GM12878 (cell line): ENCODE results near the gene MBD2. TPM values are rescaled to one million over a fixed set of nuclear protein-coding genes. Genes with fewer than 3 reads are reported as not detected.

Experiments
- ATAC-seq: fragments of 200-7000 bp; cut with Tn5 transposase; 3 replicates; pipeline ENCODE4 v1.9.1; 2020; ENCODE audit warnings: mild to moderate bottlenecking, moderate library complexity
- BruUV-seq: library from RNA; stranded (reverse); fragments of 400-500 nt; replicated peaks from 2 replicates; lab custom pipeline; 2021; lab: Mats Ljungman, UMichigan
- CTCF ChIA-PET: fragments of 300-600 bp; sonication (Branson Sonifier 250); formaldehyde crosslinking; extraction: SDS; loops from one replicate; lab custom pipeline; 2021; ENCODE audit warnings: inconsistent platforms; lab: Yijun Ruan, JAX
- POLR2A ChIA-PET: fragments of 350-600 bp; formaldehyde crosslinking; extraction: SDS; loops from one replicate; lab custom pipeline; 2021; ENCODE audit warnings: inconsistent platforms; lab: Charles Lee
- RAD21 ChIA-PET: fragments of 300-600 bp; sonication (Branson Sonifier 250); formaldehyde crosslinking; loops from one replicate; lab custom pipeline; 2023; ENCODE audit warnings: antibody characterized with exemption; ENCODE audit not compliant: unreplicated experiment; lab: Charles Lee
- SMC1A ChIA-PET: fragments of 300-600 bp; sonication (Branson Sonifier 250); formaldehyde crosslinking; loops from one replicate; lab custom pipeline; 2023; ENCODE audit not compliant: unreplicated experiment, uncharacterized antibody; lab: Charles Lee
- DNase-seq: peaks from one replicate; pipeline ENCODE4 v3.0.0-alpha.2; 2011; ENCODE audit warnings: low read depth, low spot score
- FAIRE-seq: peaks from 3 replicates; lab custom pipeline; 2011; peaks lifted over from hg19 to GRCh38; lab: Jason Lieb, UNC
- H2AFZ ChIP-seq: 2 replicates; pipeline ENCODE4 v1.6.0; 2011; ENCODE audit warnings: low read depth, low read length, control low read depth; ENCODE audit not compliant: control insufficient read depth
- H3K27ac ChIP-seq: 2 replicates; pipeline ENCODE4 v1.5.1; 2011; ENCODE audit warnings: control low read depth; ENCODE audit not compliant: control insufficient read depth, insufficient read depth
- H3K27me3 ChIP-seq, 2 experiments: replicated peaks in 1 of 2; 2 replicates each; pipeline versions ENCODE4 v1.6.0 to v1.6.1; 2011; ENCODE audit warnings: low read length in 1 of 2; ENCODE audit not compliant: control insufficient read depth in 2 of 2, insufficient read depth in 2 of 2
- H3K36me3 ChIP-seq, 2 experiments: 2 replicates each; pipeline ENCODE4 v1.5.1; 2011; ENCODE audit warnings: low read length in 1 of 2; ENCODE audit not compliant: control insufficient read depth in 2 of 2, insufficient read depth in 2 of 2
- H3K4me1 ChIP-seq: 2 replicates; pipeline ENCODE4 v1.6.1; 2011; ENCODE audit warnings: mild to moderate bottlenecking, low read length, moderate library complexity, mixed read lengths; ENCODE audit not compliant: control insufficient read depth, insufficient read depth
- H3K4me2 ChIP-seq: 2 replicates; pipeline ENCODE4 v1.6.0; 2011; ENCODE audit warnings: control low read depth; ENCODE audit not compliant: control insufficient read depth, insufficient read depth
- H3K4me3 ChIP-seq: fragments of 200-600 bp; sonication (generic); 2 replicates; pipeline ENCODE4 v1.5.1; 2016
- H3K79me2 ChIP-seq: 2 replicates; pipeline ENCODE4 v1.6.0; 2011; ENCODE audit warnings: low read length; ENCODE audit not compliant: control insufficient read depth, insufficient read depth
- H3K9ac ChIP-seq: 2 replicates; pipeline ENCODE4 v1.8.0; 2011; ENCODE audit warnings: low read length, control low read depth, mixed read lengths; ENCODE audit not compliant: control insufficient read depth, insufficient read depth
- H3K9me3 ChIP-seq: replicated peaks from 3 replicates; pipeline ENCODE4 v1.5.1; 2011; ENCODE audit warnings: mild to moderate bottlenecking, low read length; ENCODE audit not compliant: control insufficient read depth, insufficient read depth
- H4K20me1 ChIP-seq: 2 replicates; pipeline ENCODE4 v1.6.0; 2011; ENCODE audit not compliant: control insufficient read depth, insufficient read depth
- BHLHE40 ChIP-seq, 2 experiments: fragments of 450-650 bp in 1 of 2; IDR thresholded peaks; 2 replicates each; pipeline ENCODE4 v1.6.1; 2011 to 2017; ENCODE audit warnings: low read depth in 2 of 2, borderline replicate concordance in 1 of 2, improper control_type of control experiment in 1 of 2, low read length in 1 of 2, mild to moderate bottlenecking in 1 of 2
- CHD4 ChIP-seq: fragments of 200-600 bp; sonication (generic); IDR thresholded peaks from 2 replicates; pipeline ENCODE4 v1.6.1; 2016; ENCODE audit warnings: mild to moderate bottlenecking
- CREM ChIP-seq: IDR thresholded peaks from 2 replicates; pipeline ENCODE4 v1.6.1; 2014; ENCODE audit warnings: antibody characterized with exemption, low read depth
- KDM1A ChIP-seq: fragments of 200-600 bp; sonication (generic); IDR thresholded peaks from 2 replicates; pipeline ENCODE4 v1.6.1; 2016; ENCODE audit warnings: borderline replicate concordance
- SMARCA5 ChIP-seq: fragments of 450-650 bp; IDR thresholded peaks from 2 replicates; pipeline ENCODE4 v1.6.1; 2017; ENCODE audit warnings: mild to moderate bottlenecking
- WGBS: methylation state at CpG from one replicate; pipeline ENCODE4 v1.1.6; 2016; ENCODE audit warnings: low lambda C conversion rate; ENCODE audit not compliant: insufficient replicate concordance, insufficient coverage; ENCODE audit errors: missing lambda C conversion rate; 5-methylcytosine and 5-hydroxymethylcytosine counted together
- in situ Hi-C: fragments of 300-500 bp; cut with MboI; formaldehyde crosslinking; loops from 9 replicates; pipeline ENCODE4 v1.14.3; 2018; ENCODE audit warnings: mixed read lengths
- intact Hi-C: fragments of 100-400 bp; cut with micrococcal nuclease; formaldehyde crosslinking; loops from one replicate; pipeline ENCODE4 v1.14.2; 2022; ENCODE audit not compliant: unreplicated experiment
- polyA plus RNA-seq, 11 experiments: library from polyadenylated mRNA; depleted of rRNA in 4 of 11; unstranded in 6 of 11; stranded (reverse) in 5 of 11; fragments of >200 nt; fragmentation: Nextera tagmentation in 4 of 11; fragmentation: Illumina TruSeq in 1 of 11; extraction: Ambion mirVana in 4 of 11; extraction: Trizol in 1 of 11; gene quantifications; 1 replicate in 1 of 11; 2 replicates in 10 of 11; pipeline versions ENCODE4 v1.2.1 to v1.2.3, GENCODE V29; 2011 to 2016; ENCODE audit warnings: inconsistent platforms in 2 of 11, missing spikeins in 2 of 11, low read depth in 1 of 11
- total RNA-seq, 4 experiments: library from RNA; depleted of rRNA in 3 of 4; stranded (reverse); fragments of >200 nt in 3 of 4; fragmentation: Illumina TruSeq in 1 of 4; extraction: Trizol in 1 of 4; gene quantifications; 2 replicates each; pipeline versions ENCODE4 v1.2.1 to v1.2.3, GENCODE V29; 2013 to 2021
- TF ChIP-seq, protein P1 (sequence below): fragments of 450-650 bp; formaldehyde crosslinking; IDR thresholded peaks from 2 replicates; pipeline ENCODE4 v1.4.0; 2020; ENCODE audit warnings: mild to moderate bottlenecking, moderate library complexity

Gene MBD2
- total and polyA plus RNA-seq, 10 of the 15 experiments (the other 5 are each of a cell fraction or from before 2014, with no cell fraction given) = 24.1 to 276 (median 57.9) TPM

DNA sequence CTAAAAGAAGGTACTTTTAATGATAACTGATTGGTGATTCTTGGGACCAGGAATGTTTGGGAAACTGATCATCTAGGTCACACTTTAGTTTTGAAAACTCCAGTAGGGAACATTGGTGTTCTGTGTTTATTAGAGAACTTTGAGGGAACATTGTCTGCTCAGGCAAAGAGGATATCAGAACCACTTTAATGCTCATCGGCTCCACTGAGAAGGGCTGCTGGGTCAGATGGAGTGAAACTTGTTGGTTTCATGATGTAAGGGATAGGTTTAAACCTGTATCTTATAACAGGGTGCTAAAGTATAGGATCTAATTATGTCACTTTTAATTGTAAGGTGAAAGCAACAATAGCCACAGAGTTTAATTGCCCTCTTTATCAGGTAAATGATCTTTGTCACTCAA lies 30.7 kb upstream of the MBD2 start:
- in situ Hi-C loops = loop anchor here (25.0 kb wide), 1 partner anchor 1057 kb away; no protein-coding TSS in a partner anchor
- Histone ChIP-seq H3K27ac (no peak overlapping the region), H3K27me3 (no peaks in the 10 kb centered on the region), H3K9ac (no peak overlapping the region), H3K4me1 (peaks cover 21% of the 10 kb centered on the region), H3K4me2 (no peak overlapping the region), H4K20me1 (no peaks in the 10 kb centered on the region), H2AFZ (no peak overlapping the region), H3K79me2 (no peaks in the 10 kb centered on the region), H3K9me3 (no peaks in the 10 kb centered on the region), H3K36me3 (no peaks in the 10 kb centered on the region), H3K4me3 (no peak overlapping the region)
- intact Hi-C loops = no loop called here
- FAIRE-seq (no peak), DNase-seq (no peak), ATAC-seq (no peak)
- ChIA-PET POLR2A (no interaction called here), SMC1A (no interaction called here), CTCF (no interaction called here), RAD21 (no interaction called here)
- TF ChIP-seq, protein P1, sequence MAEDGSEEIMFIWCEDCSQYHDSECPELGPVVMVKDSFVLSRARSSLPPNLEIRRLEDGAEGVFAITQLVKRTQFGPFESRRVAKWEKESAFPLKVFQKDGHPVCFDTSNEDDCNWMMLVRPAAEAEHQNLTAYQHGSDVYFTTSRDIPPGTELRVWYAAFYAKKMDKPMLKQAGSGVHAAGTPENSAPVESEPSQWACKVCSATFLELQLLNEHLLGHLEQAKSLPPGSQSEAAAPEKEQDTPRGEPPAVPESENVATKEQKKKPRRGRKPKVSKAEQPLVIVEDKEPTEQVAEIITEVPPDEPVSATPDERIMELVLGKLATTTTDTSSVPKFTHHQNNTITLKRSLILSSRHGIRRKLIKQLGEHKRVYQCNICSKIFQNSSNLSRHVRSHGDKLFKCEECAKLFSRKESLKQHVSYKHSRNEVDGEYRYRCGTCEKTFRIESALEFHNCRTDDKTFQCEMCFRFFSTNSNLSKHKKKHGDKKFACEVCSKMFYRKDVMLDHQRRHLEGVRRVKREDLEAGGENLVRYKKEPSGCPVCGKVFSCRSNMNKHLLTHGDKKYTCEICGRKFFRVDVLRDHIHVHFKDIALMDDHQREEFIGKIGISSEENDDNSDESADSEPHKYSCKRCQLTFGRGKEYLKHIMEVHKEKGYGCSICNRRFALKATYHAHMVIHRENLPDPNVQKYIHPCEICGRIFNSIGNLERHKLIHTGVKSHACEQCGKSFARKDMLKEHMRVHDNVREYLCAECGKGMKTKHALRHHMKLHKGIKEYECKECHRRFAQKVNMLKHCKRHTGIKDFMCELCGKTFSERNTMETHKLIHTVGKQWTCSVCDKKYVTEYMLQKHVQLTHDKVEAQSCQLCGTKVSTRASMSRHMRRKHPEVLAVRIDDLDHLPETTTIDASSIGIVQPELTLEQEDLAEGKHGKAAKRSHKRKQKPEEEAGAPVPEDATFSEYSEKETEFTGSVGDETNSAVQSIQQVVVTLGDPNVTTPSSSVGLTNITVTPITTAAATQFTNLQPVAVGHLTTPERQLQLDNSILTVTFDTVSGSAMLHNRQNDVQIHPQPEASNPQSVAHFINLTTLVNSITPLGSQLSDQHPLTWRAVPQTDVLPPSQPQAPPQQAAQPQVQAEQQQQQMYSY (CRISPR knock-in tag) = no peak
- TF ChIP-seq SMARCA5 = no peak
- no peak for TF ChIP-seq BHLHE40 (IDR thresholded peaks at IDR 0.05; ENCODE audit: borderline replicate concordance in 1 of 2, low read depth in 2 of 2, low read length in 1 of 2)
- TF ChIP-seq KDM1A = no peak
- TF ChIP-seq CHD4 = no peak
- no peak for TF ChIP-seq CREM
- BruUV-seq = no TSS peak
- 100% methylated on average over 1 of the region's 1 CpG for WGBS
